Common myeloid progenitor, CD34-positive (primary cell): ENCODE results near the gene TMEM115.
"Not testable (repeated sequence)": the region's sequence is repeated elsewhere in the genome, so short reads cannot be mapped to it uniquely, and the experiment has no call there.

Experiments used
- CTCF ChIA-PET: fragments of 350-600 bp; sonication (Branson Sonifier 250); formaldehyde crosslinking; loops from one replicate; lab custom pipeline; 2021; ENCODE audit warnings: antibody characterized with exemption; lab: Charles Lee
- POLR2A ChIA-PET: fragments of 350-600 bp; sonication (Branson Sonifier 250); formaldehyde crosslinking; loops from one replicate; lab custom pipeline; 2021; ENCODE audit warnings: antibody characterized with exemption; lab: Charles Lee
- DNase-seq, 3 donors: peaks; one replicate each; pipeline versions ENCODE4 v3.0.0 to v3.0.0-alpha.2; 2013
- H3K27ac ChIP-seq, 2 experiments: 1 replicate in 1 of 2; 2 replicates in 1 of 2; pipeline ENCODE4 v1.7.0; 2013; ENCODE audit warnings: inconsistent platforms in 2 of 2, low read length in 2 of 2, mild to moderate bottlenecking in 2 of 2, low read depth in 1 of 2, moderate library complexity in 1 of 2; ENCODE audit not compliant: severe bottlenecking in 2 of 2, insufficient read depth in 1 of 2, poor library complexity in 1 of 2
- H3K27me3 ChIP-seq, 5 experiments: replicated peaks in 2 of 5; 1 replicate in 3 of 5; 2 replicates in 2 of 5; pipeline versions ENCODE4 v1.6.1 to v1.7.0; 2013; ENCODE audit warnings: low read length in 4 of 5, mild to moderate bottlenecking in 2 of 5, moderate library complexity in 2 of 5, inconsistent platforms in 1 of 5; ENCODE audit not compliant: insufficient read depth in 5 of 5, control insufficient read depth in 4 of 5
- H3K36me3 ChIP-seq, 4 experiments: 1 replicate in 2 of 4; 2 replicates in 2 of 4; pipeline versions ENCODE4 v1.6.1 to v1.7.0; 2013; ENCODE audit warnings: low read length in 3 of 4, control low read depth in 1 of 4, mild to moderate bottlenecking in 1 of 4; ENCODE audit not compliant: control insufficient read depth in 4 of 4, insufficient read depth in 4 of 4
- H3K4me1 ChIP-seq, 4 experiments: 1 replicate in 3 of 4; 2 replicates in 1 of 4; pipeline versions ENCODE4 v1.6.1 to v1.7.1; 2013; ENCODE audit warnings: low read length in 3 of 4, mild to moderate bottlenecking in 3 of 4, control low read depth in 1 of 4, inconsistent platforms in 1 of 4, moderate library complexity in 1 of 4; ENCODE audit not compliant: control insufficient read depth in 4 of 4, insufficient read depth in 4 of 4; ENCODE audit errors: control extremely low read depth in 1 of 4
- H3K4me3 ChIP-seq, 7 experiments: 1 replicate in 4 of 7; 2 replicates in 3 of 7; pipeline versions ENCODE4 v1.5.1 to v1.7.0; 2013; ENCODE audit warnings: mild to moderate bottlenecking in 7 of 7, low read length in 6 of 7, moderate library complexity in 6 of 7, inconsistent platforms in 2 of 7, low read depth in 2 of 7, control low read depth in 1 of 7; ENCODE audit not compliant: insufficient read depth in 4 of 7, control insufficient read depth in 1 of 7; ENCODE audit errors: extremely low read depth in 1 of 7
- H3K9me3 ChIP-seq, 5 experiments: 1 replicate in 4 of 5; 2 replicates in 1 of 5; pipeline versions ENCODE4 v1.6.1 to v1.7.1; 2013; ENCODE audit warnings: low read length in 4 of 5, mild to moderate bottlenecking in 2 of 5, inconsistent platforms in 1 of 5, low read depth in 1 of 5, moderate library complexity in 1 of 5; ENCODE audit not compliant: control insufficient read depth in 4 of 5, insufficient read depth in 2 of 5; ENCODE audit errors: control extremely low read depth in 1 of 5
- WGBS: methylation state at CpG from one replicate; pipeline ENCODE4 v1.1.5; 2013; ENCODE audit not compliant: insufficient coverage; 5-methylcytosine and 5-hydroxymethylcytosine counted together

The TMEM115 gene

GRCh38 chr3:50314816-50315215 lies 44.5 kb downstream of the TMEM115 start:
- CTCF ChIA-PET: interaction anchor here (0.6 to 11.6 kb wide), 7 partner anchors 9 to 169 kb away, joined by 3 to 105 read pairs (median 5); partner anchors contain the start of genes HYAL1 and TUSC2
- no peaks in the 10 kb centered on the region for H3K27me3 ChIP-seq
- no peaks in the 10 kb centered on the region for H3K9me3 ChIP-seq
- POLR2A ChIA-PET: interaction anchor here (1.0 kb wide), 1 partner anchor 15 kb away, joined by 3 read pairs; no protein-coding TSS in a partner anchor
- WGBS: 90% methylated on average over 2 of the region's 4 CpGs
- H3K4me1 ChIP-seq: peaks cover 2 to 25% (median 22%) of the 10 kb centered on the region in 4 experiments
- H3K27ac ChIP-seq: no peak overlapping the region
- H3K4me3 ChIP-seq: no peak overlapping the region
- peaks cover 0 to 37% (median 10%) of the 10 kb centered on the region in 4 experiments for H3K36me3 ChIP-seq
- DNase-seq: no peak

- 96% methylated on average over 3 of the region's 3 CpGs for WGBS
- peaks cover 2 to 20% (median 18%) of the 10 kb centered on the region in 4 experiments for H3K4me1 ChIP-seq
- H3K9me3 ChIP-seq: no peaks in the 10 kb centered on the region
- H3K36me3 ChIP-seq: peaks cover 0 to 33% (median 10%) of the 10 kb centered on the region in 4 experiments
- no peak for DNase-seq
- ChIA-PET CTCF (interaction anchor here (1.3 to 11.6 kb wide), 5 partner anchors 8 to 40 kb away, joined by 3 to 105 read pairs (median 8); partner anchors contain the start of genes HYAL1 and TUSC2), POLR2A (no interaction called here)
- no peak overlapping the region for H3K4me3 ChIP-seq
- H3K27ac ChIP-seq: no peak overlapping the region
- H3K27me3 ChIP-seq: no peaks in the 10 kb centered on the region
Observed at GRCh38 chr3:50314342-50314741, 45.0 kb downstream of the TMEM115 start.

- CTCF ChIA-PET, H3K4me3 ChIP-seq: not testable (repeated sequence)
Observed at GRCh38 chr3:50312041-50312440, 47.3 kb downstream of the TMEM115 start.

More at GRCh38 chr3:50312041-50312440, 47.3 kb downstream of the TMEM115 start:
- H3K27ac ChIP-seq, H3K4me1 ChIP-seq, DNase-seq, H3K9me3 ChIP-seq, H3K27me3 ChIP-seq, POLR2A ChIA-PET: not testable (repeated sequence)
- WGBS: 98% methylated on average over 6 of the region's 32 CpGs
- peaks cover 0 to 11% (median 5%) of the 10 kb centered on the region in 4 experiments for H3K36me3 ChIP-seq
